Motor neuron (in vitro differentiated cells): ENCODE results near the gene UBASH3B. TPM values are rescaled to one million over a fixed set of nuclear protein-coding genes. Genes with fewer than 3 reads are reported as not detected.
A peak's percentile ranks its signal among the peaks of the same experiment; 100 is the strongest.

Experiments
- ATAC-seq, 8 experiments: fragments of 200-7000 bp; cut with Tn5 transposase; replicated peaks in 6 of 8; 2 replicates each; pipeline ENCODE4 v1.8.0; 2021; ENCODE audit warnings: mild to moderate bottlenecking in 8 of 8, moderate library complexity in 8 of 8
- H3K27ac ChIP-seq, 2 donors: fragments of 250-450 bp; sonication (Bioruptor Pico); 2 replicates each; pipeline ENCODE4 v1.9.0; 2021; ENCODE audit warnings: antibody characterized with exemption in 2 of 2, mild to moderate bottlenecking in 2 of 2, moderate library complexity in 1 of 2
- H3K4me1 ChIP-seq, 2 donors: fragments of 250-450 bp; sonication (Bioruptor Pico); replicated peaks in 1 of 2; 2 replicates each; pipeline ENCODE4 v1.6.1; 2021; ENCODE audit warnings: antibody characterized with exemption in 2 of 2, mild to moderate bottlenecking in 2 of 2, moderate library complexity in 1 of 2
- H3K4me3 ChIP-seq, 5 donors: fragments of 250-450 bp; sonication (Bioruptor Pico); 2 replicates each; pipeline ENCODE4 v1.9.0; 2021; ENCODE audit warnings: antibody characterized with exemption in 5 of 5, mild to moderate bottlenecking in 5 of 5, moderate library complexity in 4 of 5
- WGBS, 10 experiments: fragments of 450-650 bp; shearing (Covaris generic); methylation state at CpG; one replicate each; pipeline ENCODE4 v1.0.0; 2022; 5-methylcytosine and 5-hydroxymethylcytosine counted together
- in situ Hi-C, 9 experiments: fragments of 400-800 bp; cut with MboI; loops; one replicate each; pipeline ENCODE4 v1.15.0; 2021; ENCODE audit warnings: low sequenced_read_pairs in 9 of 9, low pct_unique_long_range_greater_than_20kb in 2 of 9; ENCODE audit not compliant: unreplicated experiment in 9 of 9
- total RNA-seq, 8 experiments: library from RNA; unstranded; fragments of 300-600 nt; gene quantifications; 2 replicates each; pipeline versions ENCODE4 v1.2.3 to v1.2.4, GENCODE V29; 2022

UBASH3B gene
- total RNA-seq, 8 experiments from 2014 or later: 0.72 to 16.5 (median 3.5) TPM

DNA sequence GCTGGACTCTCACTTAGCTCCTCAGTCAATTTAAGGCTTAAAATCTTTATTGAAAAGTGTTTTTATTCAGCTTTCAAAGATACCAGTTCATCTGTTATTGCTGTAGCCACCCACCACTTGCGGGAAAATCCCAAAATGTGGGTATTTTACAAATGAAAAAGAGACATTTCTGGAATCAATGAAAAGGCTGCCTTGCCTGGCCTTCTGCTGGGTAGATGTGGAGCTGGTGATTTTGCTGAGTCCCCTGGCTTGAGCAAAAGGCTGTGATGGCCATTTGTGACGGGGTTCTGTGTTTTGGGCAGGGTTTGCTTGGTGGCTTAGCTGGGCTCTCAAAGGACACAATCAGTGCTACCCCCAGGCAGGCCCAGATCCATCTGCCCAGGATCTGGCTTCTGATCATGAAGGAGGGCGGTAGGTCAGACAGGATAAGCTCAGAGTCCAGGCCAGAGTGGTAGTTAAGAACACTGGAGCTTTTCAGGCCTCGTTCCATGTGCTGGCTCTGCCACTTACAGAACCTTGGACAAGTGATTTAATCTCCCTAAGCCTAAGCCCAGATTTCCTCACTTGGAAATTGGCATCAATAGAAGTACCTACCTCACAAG is 36.1 kb downstream of the UBASH3B start:
- in situ Hi-C loops: no loop called here
- ATAC-seq: peak in 1 of 8 experiments; percentile 11
- H3K4me1 ChIP-seq: peaks cover 3 to 13% of the 10 kb centered on the region in 2 donors
- no peak overlapping the region for H3K27ac ChIP-seq
- WGBS, 10 experiments: 40 to 100% (median 89%) methylated on average over 1 to 4 of the region's 4 CpGs; no CpG with 5 or more reads in 3 of the 10 experiments
- H3K4me3 ChIP-seq: no peak overlapping the region

- no peak overlapping the region for H3K27ac ChIP-seq
- in situ Hi-C loops: no loop called here
- peak in 1 of 8 experiments; percentile 12 for ATAC-seq
- no peak overlapping the region for H3K4me3 ChIP-seq
- WGBS, 10 experiments: 43 to 100% (median 78%) methylated on average over 1 to 6 of the region's 6 CpGs; no CpG with 5 or more reads in 1 of the 10 experiments
- H3K4me1 ChIP-seq: peaks cover 3 to 13% of the 10 kb centered on the region in 2 donors
Measured at GRCh38 chr11:122692444-122692843, 36.9 kb downstream of the UBASH3B start.

- H3K4me1 ChIP-seq: peaks cover 3 to 13% of the 10 kb centered on the region in 2 donors
- 9 to 98% (median 57%) methylated on average over 2 to 11 of the region's 13 CpGs; no CpG with 5 or more reads in 2 of the 10 experiments for WGBS, 10 experiments
- peak in 3 of 8 experiments; percentile 70 to 88 (median 75) for ATAC-seq
- H3K27ac ChIP-seq: no peak overlapping the region
- no peak overlapping the region for H3K4me3 ChIP-seq
- in situ Hi-C loops: no loop called here
Measured at GRCh38 chr11:122695076-122695615, 39.6 kb downstream of the UBASH3B start.

DNA sequence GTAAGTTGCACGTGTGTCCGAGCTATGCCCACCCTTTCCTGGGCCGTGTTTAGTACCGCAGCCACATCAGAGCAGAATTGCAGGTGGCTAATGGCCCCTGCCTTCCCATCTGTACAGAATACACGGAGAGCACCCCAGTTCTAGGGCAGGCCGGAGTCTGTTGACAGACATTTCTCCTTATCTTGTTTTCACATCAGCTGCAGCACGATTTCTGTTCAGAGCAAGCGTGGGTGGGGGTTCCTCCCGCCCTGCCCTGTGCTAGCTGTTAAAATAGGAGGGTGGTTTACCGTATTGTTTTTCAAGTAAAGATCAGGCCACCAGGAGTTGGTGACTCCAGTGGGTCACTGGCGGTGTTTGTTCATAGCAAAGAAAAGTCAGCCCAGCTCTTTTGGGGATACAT is 41.1 kb downstream of the UBASH3B start:
- Histone ChIP-seq H3K4me3 (no peak overlapping the region), H3K27ac (no peak overlapping the region), H3K4me1 (peaks cover 0 to 2% of the 10 kb centered on the region in 2 donors)
- in situ Hi-C loops: no loop called here
- no peak for ATAC-seq
- WGBS, 10 experiments: 67 to 100% (median 94%) methylated on average over 1 to 10 of the region's 11 CpGs; no CpG with 5 or more reads in 1 of the 10 experiments

- 41 to 100% (median 80%) methylated on average over 1 to 7 of the region's 8 CpGs; no CpG with 5 or more reads in 1 of the 10 experiments for WGBS, 10 experiments
- H3K4me3 ChIP-seq: no peak overlapping the region
- peak in 1 of 8 experiments; percentile 57 for ATAC-seq
- H3K4me1 ChIP-seq: no peaks in the 10 kb centered on the region
- H3K27ac ChIP-seq: no peak overlapping the region
- in situ Hi-C loops: no loop called here
Measured at GRCh38 chr11:122697636-122698167, 42.2 kb downstream of the UBASH3B start.

DNA sequence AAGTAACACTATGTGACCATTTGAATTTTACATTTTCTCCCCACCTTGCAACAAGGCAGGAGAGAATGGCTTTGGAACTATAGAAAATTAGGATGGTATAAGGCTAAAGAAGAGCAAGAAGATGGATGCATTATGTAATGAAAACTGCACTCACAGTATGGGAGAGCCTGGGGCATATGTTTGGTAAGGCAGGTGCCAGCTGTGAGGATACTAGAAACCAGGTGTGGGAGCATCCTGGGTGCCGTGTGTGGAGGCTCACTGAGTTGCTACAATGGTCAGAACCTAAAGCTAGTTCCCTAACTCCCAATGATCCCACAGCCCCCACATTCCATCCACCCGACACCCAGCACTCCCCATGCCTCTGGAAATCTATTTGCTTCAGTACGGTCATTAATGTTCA is 42.9 kb downstream of the UBASH3B start:
- no peak for ATAC-seq
- Histone ChIP-seq H3K27ac (no peak overlapping the region), H3K4me3 (no peak overlapping the region), H3K4me1 (no peaks in the 10 kb centered on the region)
- WGBS, 10 experiments: 87 to 100% (median 100%) methylated on average over 1 to 3 of the region's 3 CpGs; no CpG with 5 or more reads in 5 of the 10 experiments
- in situ Hi-C loops: no loop called here

DNA sequence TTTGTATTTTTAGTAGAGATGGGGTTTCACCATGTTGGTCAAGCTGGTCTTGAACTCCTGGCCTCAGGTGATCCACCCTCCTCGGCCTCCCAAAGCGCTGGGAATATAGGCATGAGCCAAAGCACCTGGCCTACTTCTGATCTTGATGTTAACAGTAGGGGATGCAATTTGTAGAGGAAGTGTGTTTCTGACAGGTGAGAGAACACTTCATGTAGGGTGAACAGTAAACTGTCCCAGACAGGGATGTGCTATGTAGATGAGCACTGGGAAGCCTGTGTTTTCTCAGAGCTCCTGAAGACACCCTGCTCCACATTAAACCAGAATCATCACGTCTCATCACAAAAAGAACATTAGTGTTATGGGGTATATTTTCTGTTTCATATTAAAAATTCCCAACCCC is 45.1 kb downstream of the UBASH3B start:
- 83 to 100% (median 95%) methylated on average over 1 to 3 of the region's 3 CpGs; no CpG with 5 or more reads in 4 of the 10 experiments for WGBS, 10 experiments
- no peak overlapping the region for H3K4me3 ChIP-seq
- no peaks in the 10 kb centered on the region for H3K4me1 ChIP-seq
- no peak for ATAC-seq
- in situ Hi-C loops: no loop called here
- no peak overlapping the region for H3K27ac ChIP-seq

GRCh38 chr11:122701143-122701542 is 45.6 kb downstream of the UBASH3B start:
- ATAC-seq: no peak
- WGBS, 10 experiments: 0 to 100% (median 42%) methylated on average over 1 to 4 of the region's 4 CpGs
- Histone ChIP-seq H3K27ac (no peak overlapping the region), H3K4me1 (no peaks in the 10 kb centered on the region), H3K4me3 (no peak overlapping the region)
- in situ Hi-C loops: no loop called here

DNA sequence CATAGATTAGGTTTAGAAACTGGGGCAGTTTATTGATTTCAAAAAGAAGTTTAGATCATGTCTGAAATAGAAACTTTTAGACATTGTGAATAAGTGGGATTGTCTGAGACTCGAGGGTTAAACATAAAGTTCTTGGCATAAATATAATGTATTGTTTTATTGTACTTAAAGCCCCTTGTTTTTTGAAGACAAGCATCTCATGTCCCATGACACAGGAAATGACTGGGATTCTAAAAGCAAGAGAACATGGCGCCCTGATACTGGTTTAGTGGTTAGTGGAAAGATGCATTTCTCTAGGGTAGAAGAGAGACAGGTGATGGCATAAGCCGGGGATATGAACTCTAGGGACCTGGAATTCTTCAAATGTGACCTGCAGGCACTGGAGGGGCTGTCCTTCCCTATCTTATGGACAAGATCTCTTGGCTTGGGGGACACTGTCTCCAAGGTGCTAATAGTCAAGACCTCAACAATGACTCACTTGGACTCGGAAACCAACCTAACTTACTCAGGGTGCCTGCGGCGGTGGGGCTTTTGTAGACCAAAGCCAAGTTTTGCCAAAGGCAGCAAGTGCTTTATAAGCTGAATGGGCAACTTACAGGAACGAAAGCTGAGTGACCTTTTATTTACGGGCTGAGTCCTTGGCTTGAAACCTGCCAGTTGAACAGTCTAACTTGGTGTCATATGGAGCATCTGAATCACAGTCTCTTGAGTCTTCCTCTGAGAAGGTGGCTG is 48.2 kb downstream of the UBASH3B start:
- no peaks in the 10 kb centered on the region for H3K4me1 ChIP-seq
- no peak overlapping the region for H3K4me3 ChIP-seq
- in situ Hi-C loops: no loop called here
- no peak for ATAC-seq
- H3K27ac ChIP-seq: no peak overlapping the region
- WGBS, 10 experiments: 70 to 100% (median 87%) methylated on average over 2 to 5 of the region's 8 CpGs; no CpG with 5 or more reads in 1 of the 10 experiments

GRCh38 chr11:122705396-122705795 is 49.9 kb downstream of the UBASH3B start:
- peak overlapping the region in 1 of 2 donors; percentile 46 for H3K27ac ChIP-seq
- no peaks in the 10 kb centered on the region for H3K4me1 ChIP-seq
- ATAC-seq: no peak
- H3K4me3 ChIP-seq: no peak overlapping the region
- WGBS, 10 experiments: 67 to 100% (median 98%) methylated on average over 1 to 7 of the region's 7 CpGs; no CpG with 5 or more reads in 2 of the 10 experiments
- in situ Hi-C loops: no loop called here

DNA sequence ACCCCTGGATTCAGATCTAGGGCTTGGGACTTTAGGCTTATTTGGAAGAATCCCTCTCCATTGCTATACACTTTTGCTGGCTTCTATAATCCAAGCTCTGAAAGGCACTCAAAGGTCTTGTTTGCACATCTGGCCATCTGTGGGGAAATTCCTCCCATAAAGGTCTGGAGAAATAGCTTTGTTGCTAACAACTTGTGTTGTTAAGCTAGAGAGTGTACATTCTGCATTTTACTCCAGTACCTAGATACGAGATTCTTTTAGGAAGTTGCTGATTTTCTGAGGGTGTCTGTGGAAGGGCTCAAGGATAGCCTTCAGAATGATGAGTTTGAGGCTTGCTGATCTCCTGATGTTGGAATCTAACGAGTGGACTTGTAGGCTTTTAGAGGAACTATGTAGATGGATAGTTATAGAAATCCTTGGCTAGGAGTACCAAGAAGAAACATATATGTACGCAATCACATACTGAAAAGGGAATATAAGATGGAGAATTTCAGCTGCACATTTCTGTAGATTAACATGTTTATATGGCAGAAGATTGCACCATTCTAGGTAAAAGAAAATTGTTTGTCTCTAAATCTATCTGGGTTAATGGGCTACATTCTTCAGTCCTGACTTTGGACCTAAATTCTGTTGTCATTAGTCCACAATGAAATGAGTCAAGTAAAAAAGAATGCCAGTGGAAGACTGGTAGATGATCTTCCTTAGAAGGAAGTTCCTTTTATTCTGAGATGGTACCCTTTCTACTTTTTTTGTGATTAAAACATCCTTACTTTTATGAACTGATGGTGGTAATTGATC is 51.0 kb downstream of the UBASH3B start:
- no peak overlapping the region for H3K4me3 ChIP-seq
- no peak overlapping the region for H3K27ac ChIP-seq
- H3K4me1 ChIP-seq: no peaks in the 10 kb centered on the region
- in situ Hi-C loops: no loop called here
- ATAC-seq: peak in 4 of 8 experiments; percentile 34 to 91 (median 40)
- 67 to 100% (median 88%) methylated on average over 1 to 3 of the region's 3 CpGs; no CpG with 5 or more reads in 1 of the 10 experiments for WGBS, 10 experiments

DNA sequence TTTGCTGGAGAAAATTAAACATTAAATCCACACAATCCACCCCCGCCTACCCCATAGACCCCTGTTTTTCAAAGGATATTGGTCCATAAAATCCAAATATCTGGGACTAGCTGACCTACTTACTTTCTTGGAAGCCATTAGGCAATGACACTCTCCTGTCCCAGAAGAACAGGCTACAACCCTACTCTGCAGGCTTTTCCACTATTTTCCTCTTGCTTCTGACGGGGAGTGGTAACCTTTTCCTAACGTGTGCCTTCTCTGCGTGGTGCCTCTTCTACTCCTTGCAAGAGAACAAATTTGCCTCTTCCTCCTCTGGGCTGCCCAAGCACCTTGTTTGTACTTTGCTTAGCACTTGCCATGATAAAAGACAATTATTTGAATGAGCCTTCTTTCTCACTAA is 51.6 kb downstream of the UBASH3B start:
- Histone ChIP-seq H3K4me1 (no peaks in the 10 kb centered on the region), H3K4me3 (no peak overlapping the region), H3K27ac (no peak overlapping the region)
- in situ Hi-C loops: no loop called here
- 60 to 92% (median 82%) methylated on average over 1 to 4 of the region's 4 CpGs; no CpG with 5 or more reads in 3 of the 10 experiments for WGBS, 10 experiments
- ATAC-seq: no peak
